ENCODE data around the gene STIP1. TPM values are rescaled to one million over a fixed set of nuclear protein-coding genes. Genes with fewer than 3 reads are reported as not detected.

The STIP1 gene
- total and polyA plus RNA-seq, 9 of the 15 experiments (the other 6 are each of a cell fraction or from before 2014, with no cell fraction given) = 58.1 to 465 (median 346) TPM

- peak; percentile 15 to 29 (median 26); a peak in 3 of 6 replicates for TF ChIP-seq CTCF (IDR thresholded peaks at IDR 0.05 in 2 of 3, conservative IDR thresholded peaks at IDR 0.05 in 1 of 3; ENCODE audit: insufficient read depth in 2 of 3, low read depth in 1 of 3, low read length in 3 of 3)
- TF ChIP-seq BRD9 (IDR thresholded peaks at IDR 0.05; ENCODE audit: low read depth, partially characterized antibody) = peak; percentile 25
- TF ChIP-seq CTBP1 (IDR thresholded peaks at IDR 0.05; ENCODE audit: borderline replicate concordance) = peak; percentile 70
- no peak for TF ChIP-seq ZNF253 (CRISPR knock-in tag; conservative IDR thresholded peaks at IDR 0.05)
- TF ChIP-seq IRF1 (CRISPR knock-in tag; IDR thresholded peaks at IDR 0.05; ENCODE audit: borderline replicate concordance) = no peak
- no peak for TF ChIP-seq ZNF586 (CRISPR knock-in tag; conservative IDR thresholded peaks at IDR 0.05)
- 0 out of 2 replicates have a peak, but pooled peaks have one; percentile 8 for TF ChIP-seq SOX6 (IDR thresholded peaks at IDR 0.05)
- TF ChIP-seq ZNF347 (CRISPR knock-in tag; IDR thresholded peaks at IDR 0.05; ENCODE audit: low read depth) = no peak
- TF ChIP-seq MLX (CRISPR knock-in tag; conservative IDR thresholded peaks at IDR 0.05) = no peak
- no peak for TF ChIP-seq ZNF124 (CRISPR knock-in tag; IDR thresholded peaks at IDR 0.05)
- TF ChIP-seq EP300 (IDR thresholded peaks at IDR 0.05; ENCODE audit: low read length) = peak; percentile 24
- no peak for TF ChIP-seq PBX2 (CRISPR knock-in tag; IDR thresholded peaks at IDR 0.05; ENCODE audit: low read depth)
- no peak for TF ChIP-seq PBX2 (tag; conservative IDR thresholded peaks at IDR 0.05; ENCODE audit: low read depth)
- no peak for TF ChIP-seq SMC3 (conservative IDR thresholded peaks at IDR 0.05; ENCODE audit: insufficient read depth, low read depth, low read length)
- TF ChIP-seq PHB2 (IDR thresholded peaks at IDR 0.05; ENCODE audit: low read depth) = no peak
- TF ChIP-seq RBM34 (IDR thresholded peaks at IDR 0.05; ENCODE audit: borderline replicate concordance, insufficient read depth, low read length) = no peak
- no peak for TF ChIP-seq ZNF324 (CRISPR knock-in tag; IDR thresholded peaks at IDR 0.05)
- peak; percentile 57; the same call in 1 of the 2 replicates for TF ChIP-seq ERF (CRISPR knock-in tag; IDR thresholded peaks at IDR 0.05)
- peak; percentile 80 for TF ChIP-seq VEZF1 (CRISPR knock-in tag; IDR thresholded peaks at IDR 0.05)
- TF ChIP-seq XRCC3 (IDR thresholded peaks at IDR 0.05) = no peak
Observed at GRCh38 chr11:64246871-64247728, 61.1 kb downstream of the STIP1 start, which contains the start of gene PPP1R14B (continued).
